H1 (cell line): Measurements from ENCODE around the gene KLHL10. TPM values are rescaled to one million over a fixed set of nuclear protein-coding genes. Genes with fewer than 3 reads are reported as not detected.

Experiments
- CTCF ChIA-PET: fragments of 300-600 bp; sonication (Branson Sonifier 250); formaldehyde crosslinking; loops from one replicate; lab custom pipeline; 2021; ENCODE audit not compliant: partially characterized antibody; lab: Charles Lee
- POLR2A ChIA-PET: fragments of 300-600 bp; sonication (Branson Sonifier 250); formaldehyde crosslinking; loops from one replicate; lab custom pipeline; 2021; ENCODE audit warnings: inconsistent platforms; ENCODE audit not compliant: partially characterized antibody; lab: Charles Lee
- DNase-seq, 2 experiments: peaks; one replicate each; pipeline versions ENCODE4 v3.0.0 to v3.0.0-alpha.2; 2010 to 2022; ENCODE audit warnings: low spot score in 2 of 2, low read depth in 1 of 2, mixed read lengths in 1 of 2
- FAIRE-seq: peaks from 2 replicates; lab custom pipeline; 2011; peaks lifted over from hg19 to GRCh38; lab: Jason Lieb, UNC
- H2AFZ ChIP-seq: 2 replicates; pipeline ENCODE4 v1.8.1; 2012; ENCODE audit warnings: low read length, inconsistent platforms
- H2AK5ac ChIP-seq: 2 replicates; pipeline ENCODE4 v1.6.1; 2013; ENCODE audit warnings: low read depth, low read length
- H2BK120ac ChIP-seq: replicated peaks from 2 replicates; pipeline ENCODE3; 2013; ENCODE audit warnings: low read depth, low read length, inconsistent platforms
- H2BK12ac ChIP-seq: 2 replicates; pipeline ENCODE4 v1.6.1; 2013; ENCODE audit warnings: low read depth, low read length
- H2BK15ac ChIP-seq: 2 replicates; pipeline ENCODE4 v1.6.1; 2013; ENCODE audit warnings: low read length
- H2BK20ac ChIP-seq: 2 replicates; pipeline ENCODE4 v1.6.1; 2013; ENCODE audit warnings: low read length
- H2BK5ac ChIP-seq: 2 replicates; pipeline ENCODE4 v1.6.1; 2013; ENCODE audit warnings: low read depth, low read length
- H3K14ac ChIP-seq: 2 replicates; pipeline ENCODE4 v1.6.1; 2013; ENCODE audit warnings: inconsistent platforms; ENCODE audit not compliant: insufficient read length
- H3K18ac ChIP-seq: 2 replicates; pipeline ENCODE4 v1.6.1; 2013; ENCODE audit warnings: low read length; ENCODE audit errors: extremely low read depth
- H3K23ac ChIP-seq: 2 replicates; pipeline ENCODE4 v1.6.1; 2013; ENCODE audit warnings: inconsistent platforms; ENCODE audit not compliant: insufficient read length
- H3K23me2 ChIP-seq: 2 replicates; pipeline ENCODE4 v1.6.1; 2013; ENCODE audit warnings: low read depth, low read length
- H3K27ac ChIP-seq: 2 replicates; pipeline ENCODE4 v1.6.1; 2011; ENCODE audit warnings: low read depth, low read length, inconsistent platforms
- H3K27me3 ChIP-seq, 4 experiments: replicated peaks in 1 of 4; 1 replicate in 1 of 4; 2 replicates in 3 of 4; pipeline versions ENCODE4 v1.6.1 to v1.8.1; 2011 to 2013; ENCODE audit warnings: low read length in 3 of 4, mild to moderate bottlenecking in 3 of 4, inconsistent platforms in 2 of 4, mixed read lengths in 2 of 4, moderate library complexity in 1 of 4; ENCODE audit not compliant: control insufficient read depth in 3 of 4, insufficient read depth in 3 of 4; ENCODE audit errors: extremely low read depth in 1 of 4
- H3K36me3 ChIP-seq, 4 experiments: 2 replicates each; pipeline versions ENCODE4 v1.6.1 to v1.8.1; 2011 to 2013; ENCODE audit warnings: mild to moderate bottlenecking in 4 of 4, low read length in 3 of 4, moderate library complexity in 2 of 4, control low read depth in 1 of 4, inconsistent platforms in 1 of 4; ENCODE audit not compliant: insufficient read depth in 4 of 4, control insufficient read depth in 2 of 4
- H3K4ac ChIP-seq: replicated peaks from 2 replicates; pipeline ENCODE3; 2013; ENCODE audit warnings: low read length, low read depth, mixed read lengths, inconsistent platforms; ENCODE audit not compliant: insufficient read length
- H3K4me1 ChIP-seq, 4 experiments: replicated peaks in 1 of 4; 1 replicate in 1 of 4; 2 replicates in 3 of 4; pipeline versions ENCODE4 v1.6.1 to v1.8.1; 2011 to 2013; ENCODE audit warnings: low read length in 3 of 4, inconsistent platforms in 2 of 4, mixed read lengths in 1 of 4; ENCODE audit not compliant: insufficient read depth in 4 of 4, control insufficient read depth in 3 of 4
- H3K4me2 ChIP-seq, 2 experiments: 2 replicates each; pipeline versions ENCODE4 v1.6.1 to v1.8.1; 2011 to 2013; ENCODE audit warnings: low read depth in 2 of 2, low read length in 2 of 2, control low read depth in 1 of 2, inconsistent platforms in 1 of 2, mild to moderate bottlenecking in 1 of 2; ENCODE audit not compliant: insufficient read depth in 1 of 2
- H3K4me3 ChIP-seq, 4 experiments: fragments of 200-600, 300-600 bp in 1 of 4; sonication (generic), shearing (Covaris generic), sonication (Bioruptor Twin) in 1 of 4; 2 replicates each; pipeline versions ENCODE4 v1.5.1 to v1.8.1; 2011 to 2016; ENCODE audit warnings: low read length in 4 of 4, low read depth in 3 of 4, control low read depth in 2 of 4, inconsistent platforms in 2 of 4, mild to moderate bottlenecking in 2 of 4, mixed read lengths in 1 of 4, moderate library complexity in 1 of 4; ENCODE audit not compliant: insufficient read depth in 2 of 4; ENCODE audit errors: extremely low read depth in 1 of 4
- H3K56ac ChIP-seq: replicated peaks from 2 replicates; pipeline ENCODE3; 2013; ENCODE audit warnings: low read depth, mild to moderate bottlenecking, mixed read lengths, low read length, inconsistent platforms; ENCODE audit not compliant: insufficient read length
- H3K79me1 ChIP-seq: 2 replicates; pipeline ENCODE4 v1.6.1; 2013; ENCODE audit warnings: low read depth, low read length, control low read depth
- H3K79me2 ChIP-seq, 2 experiments: 2 replicates each; pipeline versions ENCODE4 v1.6.1 to v1.8.1; 2012 to 2013; ENCODE audit warnings: low read length in 2 of 2, mild to moderate bottlenecking in 2 of 2, inconsistent platforms in 1 of 2; ENCODE audit not compliant: insufficient read depth in 2 of 2, control insufficient read depth in 1 of 2
- H3K9ac ChIP-seq, 4 experiments: replicated peaks in 1 of 4; 1 replicate in 1 of 4; 2 replicates in 3 of 4; pipeline versions ENCODE4 v1.6.1 to v1.8.1; 2011 to 2013; ENCODE audit warnings: low read depth in 3 of 4, low read length in 3 of 4, control low read depth in 2 of 4, mild to moderate bottlenecking in 2 of 4, moderate library complexity in 2 of 4, inconsistent platforms in 1 of 4; ENCODE audit errors: extremely low read depth in 1 of 4
- H3K9me3 ChIP-seq, 2 experiments: 2 replicates each; pipeline versions ENCODE4 v1.6.1 to v1.8.1; 2012 to 2013; ENCODE audit warnings: mild to moderate bottlenecking in 2 of 2, moderate library complexity in 2 of 2, control low read depth in 1 of 2, inconsistent platforms in 1 of 2, low read depth in 1 of 2, low read length in 1 of 2, mixed read lengths in 1 of 2; ENCODE audit not compliant: insufficient read depth in 2 of 2
- H4K20me1 ChIP-seq, 2 experiments: replicated peaks in 1 of 2; 2 replicates each; pipeline versions ENCODE3 to v1.8.1; 2011 to 2013; ENCODE audit warnings: inconsistent platforms in 2 of 2, low read length in 2 of 2, mild to moderate bottlenecking in 1 of 2; ENCODE audit not compliant: insufficient read depth in 2 of 2, control insufficient read depth in 1 of 2
- H4K5ac ChIP-seq: 2 replicates; pipeline ENCODE4 v1.6.1; 2013; ENCODE audit warnings: low read length, low read depth, mixed read lengths, inconsistent platforms; ENCODE audit not compliant: insufficient read length
- H4K8ac ChIP-seq: 2 replicates; pipeline ENCODE4 v1.8.0; 2013; ENCODE audit warnings: mild to moderate bottlenecking, moderate library complexity, low read length, inconsistent platforms; ENCODE audit not compliant: insufficient read depth; ENCODE audit errors: extremely low read depth
- H4K91ac ChIP-seq: replicated peaks from 2 replicates; pipeline ENCODE3; 2013; ENCODE audit warnings: low read length, mixed read lengths, inconsistent platforms; ENCODE audit not compliant: insufficient read length
- CREB1 ChIP-seq: IDR thresholded peaks from 2 replicates; pipeline ENCODE4 v1.6.1; 2012; ENCODE audit warnings: inconsistent platforms
- JUN ChIP-seq: IDR thresholded peaks from 2 replicates; pipeline ENCODE4 v1.6.1; 2011; ENCODE audit warnings: low read depth, mild to moderate bottlenecking, improper control_type of control experiment, low read length
- KDM5A ChIP-seq: fragments of 200-600 bp; IDR thresholded peaks from 2 replicates; pipeline ENCODE4 v1.7.1; 2012; ENCODE audit warnings: mild to moderate bottlenecking, low read length, inconsistent platforms, mixed read lengths
- NRF1 ChIP-seq: IDR thresholded peaks from 2 replicates; pipeline ENCODE4 v1.6.1; 2011; ENCODE audit warnings: mild to moderate bottlenecking, low read depth, low read length, improper control_type of control experiment
- PHF8 ChIP-seq: fragments of 200-600 bp; sonication (generic); conservative IDR thresholded peaks from 2 replicates; pipeline ENCODE4 v1.7.1; 2012; ENCODE audit warnings: low read depth, mild to moderate bottlenecking, inconsistent platforms, low read length, moderate library complexity
- RFX5 ChIP-seq: IDR thresholded peaks from 2 replicates; pipeline ENCODE4 v1.6.1; 2011; ENCODE audit warnings: low read depth, low read length, improper control_type of control experiment, borderline replicate concordance
- SAP30 ChIP-seq: fragments of 300-600 bp; sonication (generic); IDR thresholded peaks from 2 replicates; pipeline ENCODE4 v1.7.1; 2012; ENCODE audit warnings: low read length, moderate library complexity, mild to moderate bottlenecking, inconsistent platforms; ENCODE audit not compliant: insufficient read depth, insufficient replicate concordance
- SIRT6 ChIP-seq: IDR thresholded peaks from one replicate; pipeline ENCODE4 v1.7.1; 2012; ENCODE audit warnings: low read length, inconsistent platforms
- SP2 ChIP-seq: IDR thresholded peaks from 2 replicates; pipeline ENCODE4 v1.6.1; 2012; ENCODE audit warnings: mild to moderate bottlenecking, low read length, inconsistent platforms
- WGBS, 2 experiments: shearing (Covaris generic) in 1 of 2; methylation state at CpG; one replicate each; pipeline versions ENCODE4 v1.1.6 to v1.1.7; 2013 to 2015; ENCODE audit warnings: low lambda C conversion rate in 2 of 2, mixed read lengths in 2 of 2, inconsistent platforms in 1 of 2, low coverage in 1 of 2, missing lambda C conversion rate in 1 of 2; ENCODE audit not compliant: insufficient replicate concordance in 2 of 2, insufficient coverage in 1 of 2, insufficient read length in 1 of 2; ENCODE audit errors: extremely low coverage in 1 of 2, missing lambda C conversion rate in 1 of 2; 5-methylcytosine and 5-hydroxymethylcytosine counted together
- polyA plus RNA-seq, 7 experiments: library from polyadenylated mRNA; depleted of rRNA in 3 of 7; stranded (reverse) in 5 of 7; unstranded in 2 of 7; fragments of >200 nt in 5 of 7; fragments of 200-250 nt in 2 of 7; gene quantifications; 1 replicate in 5 of 7; 2 replicates in 1 of 7; 4 replicates in 1 of 7; pipeline versions ENCODE4 v1.2.1 to v1.2.3, GENCODE V29; 2011 to 2013; ENCODE audit warnings: missing spikeins in 2 of 7, mixed read lengths in 2 of 7
- total RNA-seq: library from RNA; stranded (reverse); fragmentation: NEBNext Ultra II Directional; extraction: Animal tissue kit (Norgen Biotek cat#: 25700); gene quantifications from 2 replicates; pipeline ENCODE4 v1.2.1, GENCODE V29; 2021
- TF ChIP-seq, protein P1 (sequence below): IDR thresholded peaks from 2 replicates; pipeline ENCODE4 v1.6.1; 2012; ENCODE audit warnings: low read length, inconsistent platforms
- TF ChIP-seq, protein P2 (sequence below): IDR thresholded peaks from 2 replicates; pipeline ENCODE4 v1.6.1; 2011; ENCODE audit warnings: low read length, improper control_type of control experiment

The KLHL10 gene
- total and polyA plus RNA-seq, 2 of the 8 experiments (the other 6 are each of a cell fraction or from before 2014, with no cell fraction given): 0.19 to 0.26 TPM

DNA sequence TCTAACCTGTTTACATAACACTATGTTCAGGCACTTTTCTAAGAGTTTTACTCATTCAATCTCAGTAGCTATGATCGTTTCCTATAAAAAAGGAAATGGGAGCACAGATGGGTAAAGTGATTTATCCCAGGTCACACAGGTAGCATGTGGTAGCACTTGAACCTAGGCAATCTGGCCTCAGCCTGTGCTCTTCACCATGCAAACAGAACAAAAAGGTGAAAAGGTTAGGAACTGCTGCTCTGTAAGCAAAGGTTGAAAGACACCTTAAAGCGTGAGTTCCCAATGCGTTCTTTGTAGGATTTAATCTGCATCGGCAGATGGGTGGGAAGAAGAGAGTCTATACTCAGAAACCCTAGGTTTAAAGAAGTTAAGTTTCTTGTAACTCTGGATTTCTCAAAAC lies 42.5 kb downstream of the KLHL10 start:
- Histone ChIP-seq H2BK5ac (no peak overlapping the region), H3K23me2 (peaks cover 2% of the 10 kb centered on the region; the same call in 1 of the 2 replicates), H3K14ac (no peak overlapping the region), H2BK20ac (no peak overlapping the region), H2AK5ac (no peak overlapping the region), H3K9ac (no peak overlapping the region), H2BK120ac (no peak overlapping the region), H4K20me1 (peaks cover 1 to 7% of the 10 kb centered on the region in 2 experiments), H3K79me1 (no peaks in the 10 kb centered on the region; the same call in 1 of the 2 replicates), H3K27me3 (no peaks in the 10 kb centered on the region; a peak in 1 of 7 replicates), H2AFZ (no peak overlapping the region), H2BK12ac (no peak overlapping the region), H3K36me3 (peaks cover 43 to 89% (median 71%) of the 10 kb centered on the region in 4 experiments), H4K91ac (no peak overlapping the region), H3K18ac (no peak overlapping the region), H4K5ac (no peak overlapping the region), H4K8ac (no peak overlapping the region), H3K23ac (no peak overlapping the region), H3K79me2 (peaks cover 0 to 9% of the 10 kb centered on the region in 2 experiments; a peak in 2 of 4 replicates), H3K56ac (no peak overlapping the region), H3K27ac (no peak overlapping the region), H3K4me3 (no peak overlapping the region), H3K4me1 (no peaks in the 10 kb centered on the region; a peak in 1 of 7 replicates), H3K4ac (no peak overlapping the region), H3K4me2 (no peak overlapping the region), H3K9me3 (peaks cover 0 to 3% of the 10 kb centered on the region in 2 experiments; a peak in 1 of 4 replicates), H2BK15ac (no peak overlapping the region)
- CTCF ChIA-PET: interaction anchor here (1.8 kb wide), 1 partner anchor 68 kb away, joined by 6 read pairs; the partner anchor contains the start of genes FKBP10 and P3H4
- FAIRE-seq (no peak), DNase-seq (no peak)
- POLR2A ChIA-PET: interaction anchor here (1.0 to 1.4 kb wide), 3 partner anchors 8 to 191 kb away, joined by 3 to 5 read pairs (median 3); no protein-coding TSS in a partner anchor
- WGBS, 2 experiments: 93% methylated on average over 4 of the region's 4 CpGs; no CpG with 5 or more reads in 1 of the 2 experiments
- no peak for TF ChIP-seq PHF8
- TF ChIP-seq JUN: no peak
- TF ChIP-seq SIRT6: no peak
- TF ChIP-seq, protein P1, sequence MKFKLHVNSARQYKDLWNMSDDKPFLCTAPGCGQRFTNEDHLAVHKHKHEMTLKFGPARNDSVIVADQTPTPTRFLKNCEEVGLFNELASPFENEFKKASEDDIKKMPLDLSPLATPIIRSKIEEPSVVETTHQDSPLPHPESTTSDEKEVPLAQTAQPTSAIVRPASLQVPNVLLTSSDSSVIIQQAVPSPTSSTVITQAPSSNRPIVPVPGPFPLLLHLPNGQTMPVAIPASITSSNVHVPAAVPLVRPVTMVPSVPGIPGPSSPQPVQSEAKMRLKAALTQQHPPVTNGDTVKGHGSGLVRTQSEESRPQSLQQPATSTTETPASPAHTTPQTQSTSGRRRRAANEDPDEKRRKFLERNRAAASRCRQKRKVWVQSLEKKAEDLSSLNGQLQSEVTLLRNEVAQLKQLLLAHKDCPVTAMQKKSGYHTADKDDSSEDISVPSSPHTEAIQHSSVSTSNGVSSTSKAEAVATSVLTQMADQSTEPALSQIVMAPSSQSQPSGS: no peak
- TF ChIP-seq RFX5: no peak
- TF ChIP-seq, protein P2, sequence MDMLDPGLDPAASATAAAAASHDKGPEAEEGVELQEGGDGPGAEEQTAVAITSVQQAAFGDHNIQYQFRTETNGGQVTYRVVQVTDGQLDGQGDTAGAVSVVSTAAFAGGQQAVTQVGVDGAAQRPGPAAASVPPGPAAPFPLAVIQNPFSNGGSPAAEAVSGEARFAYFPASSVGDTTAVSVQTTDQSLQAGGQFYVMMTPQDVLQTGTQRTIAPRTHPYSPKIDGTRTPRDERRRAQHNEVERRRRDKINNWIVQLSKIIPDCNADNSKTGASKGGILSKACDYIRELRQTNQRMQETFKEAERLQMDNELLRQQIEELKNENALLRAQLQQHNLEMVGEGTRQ: no peak
- TF ChIP-seq SAP30: no peak
- no peak for TF ChIP-seq CREB1
- no peak for TF ChIP-seq SP2
- no peak for TF ChIP-seq KDM5A
- no peak for TF ChIP-seq NRF1
